Ovary (tissue), 3 donors: ENCODE data around the gene KAT5.

ENCODE experiments used
- CTCF ChIP-seq, 3 donors: fragments of 450-650 bp in 2 of 3; fragments of 200-600 bp in 1 of 3; IDR thresholded peaks; one replicate each; pipeline versions ENCODE4 v1.5.1 to v1.8.0; 2016 to 2022; ENCODE audit warnings: antibody characterized with exemption in 3 of 3, mild to moderate bottlenecking in 1 of 3
- POLR2A ChIP-seq: fragments of 450-650 bp; IDR thresholded peaks from one replicate; pipeline ENCODE4 v1.6.1; 2017; ENCODE audit warnings: antibody characterized with exemption, mild to moderate bottlenecking, moderate library complexity
- donor health status: DM: no; HTN: no; CAD: no.

DNA sequence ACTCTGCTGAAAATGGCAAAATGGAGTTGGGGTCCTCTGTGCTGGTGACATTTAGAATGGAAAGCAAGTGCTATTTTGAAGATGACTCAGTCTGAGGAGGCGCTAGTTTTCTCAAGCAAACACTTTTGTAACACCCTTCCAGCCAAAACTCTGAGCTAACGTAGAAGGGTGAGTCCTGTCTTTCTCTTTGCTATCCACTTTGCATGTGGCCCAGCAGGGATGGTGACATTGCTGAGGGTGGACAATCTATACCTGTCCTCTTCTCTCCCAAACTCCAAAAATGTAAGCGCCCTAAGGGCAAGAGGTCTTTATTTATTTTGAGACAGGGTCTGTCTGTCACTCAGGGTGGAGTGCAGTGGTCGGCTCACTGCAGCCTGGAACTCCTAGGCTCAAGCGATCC, 3.6 kb upstream of the KAT5 start:
- TF ChIP-seq POLR2A (no peak), CTCF (IDR thresholded peaks at IDR 0.05) (no peak)
